GM12892 (cell line): Measurements from ENCODE around the gene MGA.

Source experiments
- POLR2A ChIP-seq: IDR thresholded peaks from 2 replicates; pipeline ENCODE4 v1.6.1; 2011; ENCODE audit warnings: low read depth, low read length, control low read depth
- POLR2AphosphoS5 ChIP-seq: IDR thresholded peaks from 2 replicates; pipeline ENCODE4 v1.6.1; 2011; ENCODE audit warnings: low read depth, low read length, control low read depth
- TAF1 ChIP-seq: IDR thresholded peaks from 2 replicates; pipeline ENCODE4 v1.6.1; 2011; ENCODE audit warnings: low read depth, mild to moderate bottlenecking, control low read depth, low read length, borderline replicate concordance

GRCh38 chr15:41772720-41773331 lies 112.6 kb downstream of the MGA start:
- TF ChIP-seq POLR2AphosphoS5 (no peak), POLR2A (no peak), TAF1 (no peak)
